ENCODE measurements around the gene CNNM3. TPM values are rescaled to one million over a fixed set of nuclear protein-coding genes. Genes with fewer than 3 reads are reported as not detected.

The CNNM3 gene
- total RNA-seq, 1 donor from 2014 or later = 32.6 TPM

DNA sequence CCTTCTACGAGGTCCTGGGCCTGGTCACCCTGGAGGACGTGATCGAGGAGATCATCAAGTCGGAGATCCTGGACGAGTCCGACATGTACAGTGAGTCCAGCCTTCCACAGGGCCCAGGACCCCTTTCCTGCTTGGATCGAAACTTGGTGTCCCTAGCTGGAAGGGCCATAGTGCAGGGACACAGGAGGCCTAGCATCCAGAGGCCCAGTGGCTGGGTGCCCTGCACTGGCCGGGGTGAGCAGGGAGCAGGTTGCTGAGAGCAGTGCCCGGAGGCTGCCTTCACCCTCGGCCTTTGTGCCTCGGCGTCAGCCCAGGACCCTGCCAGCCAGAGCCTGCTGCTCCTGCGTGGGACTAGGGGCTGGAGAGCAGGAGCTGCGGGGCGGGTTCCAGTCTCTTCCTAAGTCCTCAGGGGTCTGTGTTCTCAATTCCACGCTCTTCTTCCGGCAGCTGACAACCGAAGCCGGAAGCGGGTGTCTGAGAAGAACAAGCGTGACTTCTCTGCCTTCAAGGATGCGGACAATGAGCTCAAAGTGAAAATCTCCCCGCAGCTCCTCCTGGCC lies 18.9 kb upstream of the CNNM3 start:
- Mint-ChIP-seq H3K36me3 (ENCODE audit: low read depth) (no peaks in the 10 kb centered on the region), H3K4me3 (no peak overlapping the region), H3K27me3 (ENCODE audit: low read depth) (no peaks in the 10 kb centered on the region), H3K9me3 (no peaks in the 10 kb centered on the region), H3K27ac (ENCODE audit: unreplicated experiment) (peak overlapping the region; percentile 43), H3K4me1 (peaks cover 23% of the 10 kb centered on the region)
- no peak for DNase-seq (ENCODE audit: low read depth, low spot score)
- TF ChIP-seq, protein P1, sequence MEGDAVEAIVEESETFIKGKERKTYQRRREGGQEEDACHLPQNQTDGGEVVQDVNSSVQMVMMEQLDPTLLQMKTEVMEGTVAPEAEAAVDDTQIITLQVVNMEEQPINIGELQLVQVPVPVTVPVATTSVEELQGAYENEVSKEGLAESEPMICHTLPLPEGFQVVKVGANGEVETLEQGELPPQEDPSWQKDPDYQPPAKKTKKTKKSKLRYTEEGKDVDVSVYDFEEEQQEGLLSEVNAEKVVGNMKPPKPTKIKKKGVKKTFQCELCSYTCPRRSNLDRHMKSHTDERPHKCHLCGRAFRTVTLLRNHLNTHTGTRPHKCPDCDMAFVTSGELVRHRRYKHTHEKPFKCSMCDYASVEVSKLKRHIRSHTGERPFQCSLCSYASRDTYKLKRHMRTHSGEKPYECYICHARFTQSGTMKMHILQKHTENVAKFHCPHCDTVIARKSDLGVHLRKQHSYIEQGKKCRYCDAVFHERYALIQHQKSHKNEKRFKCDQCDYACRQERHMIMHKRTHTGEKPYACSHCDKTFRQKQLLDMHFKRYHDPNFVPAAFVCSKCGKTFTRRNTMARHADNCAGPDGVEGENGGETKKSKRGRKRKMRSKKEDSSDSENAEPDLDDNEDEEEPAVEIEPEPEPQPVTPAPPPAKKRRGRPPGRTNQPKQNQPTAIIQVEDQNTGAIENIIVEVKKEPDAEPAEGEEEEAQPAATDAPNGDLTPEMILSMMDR (conservative IDR thresholded peaks at IDR 0.05) = no peak

DNA sequence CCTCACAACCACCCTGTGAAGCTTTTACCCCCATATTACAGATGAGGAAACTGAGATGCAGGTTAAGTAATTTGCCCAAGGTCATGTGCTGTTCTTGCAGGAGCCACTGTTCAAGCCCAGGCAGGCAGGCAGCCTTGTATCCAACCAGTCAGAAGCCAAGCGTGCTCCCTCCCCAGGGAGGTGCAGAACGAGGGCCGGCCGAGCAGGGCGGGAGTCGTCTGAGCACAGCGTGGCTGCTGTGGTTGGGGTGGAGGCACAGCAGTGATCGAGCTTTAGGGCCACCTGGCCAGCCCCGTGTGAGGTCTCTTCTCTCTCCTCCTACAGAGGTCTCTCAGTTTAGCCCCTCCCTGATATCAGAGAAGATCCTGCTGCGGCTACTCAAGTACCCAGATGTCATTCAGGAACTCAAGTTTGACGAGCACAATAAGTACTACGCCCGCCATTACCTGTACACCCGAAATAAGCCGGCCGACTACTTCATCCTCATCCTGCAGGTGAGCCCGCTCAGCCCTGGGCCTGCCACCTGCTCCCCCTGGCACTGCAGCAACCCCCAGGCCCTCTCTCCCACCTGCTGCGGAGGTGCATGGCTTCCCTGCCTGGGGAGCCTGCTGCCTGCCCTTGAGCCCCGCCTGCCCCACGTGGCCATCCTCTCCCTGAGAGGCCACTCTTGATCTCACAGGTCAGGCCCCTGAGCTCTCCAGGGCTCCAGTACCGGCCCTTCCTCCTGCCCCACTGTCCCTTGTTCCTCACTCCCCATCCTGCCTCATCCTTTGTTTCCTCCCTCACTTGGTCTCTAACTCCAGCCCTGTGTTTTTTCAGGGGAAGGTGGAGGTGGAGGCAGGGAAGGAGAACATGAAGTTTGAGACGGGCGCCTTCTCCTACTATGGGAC lies 17.1 kb upstream of the CNNM3 start:
- no peaks in the 10 kb centered on the region for H3K9me3 Mint-ChIP-seq
- H3K4me3 Mint-ChIP-seq = no peak overlapping the region
- no peak overlapping the region for H3K27ac Mint-ChIP-seq (ENCODE audit: unreplicated experiment)
- peaks cover 10% of the 10 kb centered on the region for H3K4me1 Mint-ChIP-seq
- no peak for DNase-seq (ENCODE audit: low read depth, low spot score)
- no peaks in the 10 kb centered on the region for H3K27me3 Mint-ChIP-seq (ENCODE audit: low read depth)
- TF ChIP-seq, protein P1 (conservative IDR thresholded peaks at IDR 0.05) = no peak
- no peaks in the 10 kb centered on the region for H3K36me3 Mint-ChIP-seq (ENCODE audit: low read depth)

- Mint-ChIP-seq H3K27me3 (ENCODE audit: low read depth) (no peaks in the 10 kb centered on the region), H3K36me3 (ENCODE audit: low read depth) (no peaks in the 10 kb centered on the region), H3K4me1 (peaks cover 4% of the 10 kb centered on the region), H3K27ac (ENCODE audit: unreplicated experiment) (no peak overlapping the region), H3K9me3 (no peaks in the 10 kb centered on the region), H3K4me3 (no peak overlapping the region)
- TF ChIP-seq, protein P1 (conservative IDR thresholded peaks at IDR 0.05) = no peak
- no peak for DNase-seq (ENCODE audit: low read depth, low spot score)
Measured at GRCh38 chr2:96799623-96799935, 16.5 kb upstream of the CNNM3 start.

DNA sequence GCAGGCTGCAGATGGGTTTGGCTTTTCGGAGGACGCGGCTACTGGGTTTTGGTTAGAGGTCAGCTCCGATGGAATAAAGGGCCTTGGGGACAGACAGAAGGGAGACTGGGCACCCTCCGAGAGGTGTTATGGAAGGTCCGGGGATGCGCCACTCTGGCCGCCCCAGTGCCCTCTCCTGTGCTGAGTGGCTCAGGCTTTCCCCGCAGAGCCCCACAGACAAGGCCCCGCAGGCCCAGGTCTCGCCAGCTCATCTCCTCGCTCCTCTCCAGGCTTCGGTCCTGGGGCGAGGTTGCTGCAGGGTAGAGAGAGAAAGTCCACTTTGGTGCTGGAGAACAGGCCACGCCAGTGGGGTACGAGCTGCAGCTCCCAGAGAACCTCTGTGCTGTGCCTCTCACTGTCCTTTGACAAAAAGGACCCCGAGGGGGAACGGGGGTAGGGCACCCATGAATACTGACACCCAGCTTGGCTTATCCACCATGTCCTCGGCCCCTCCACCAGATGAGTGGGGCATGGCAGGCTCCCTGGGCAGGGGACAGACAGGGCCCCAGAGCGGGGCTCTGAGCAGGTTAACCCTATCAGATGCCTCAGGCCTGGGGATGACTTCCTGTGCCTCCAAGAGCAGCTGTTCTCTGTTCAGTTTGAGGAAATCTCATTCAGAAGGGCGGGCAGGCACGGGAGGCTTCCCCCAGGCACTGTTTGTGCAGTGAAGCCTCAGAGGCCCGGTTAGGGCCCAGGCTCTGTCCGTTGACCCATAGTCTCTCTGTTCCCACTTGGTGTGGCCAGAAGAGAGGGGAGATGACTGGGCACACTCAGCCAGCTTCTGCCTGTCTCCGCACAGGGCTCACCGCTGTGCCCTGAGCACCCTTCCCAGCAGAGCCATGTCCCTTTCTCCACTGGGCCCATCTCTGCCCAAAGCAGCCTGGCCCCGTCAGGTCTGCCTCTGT lies 15.7 kb upstream of the CNNM3 start:
- Mint-ChIP-seq H3K4me1 (peaks cover 4% of the 10 kb centered on the region), H3K36me3 (ENCODE audit: low read depth) (no peaks in the 10 kb centered on the region), H3K4me3 (no peak overlapping the region), H3K27ac (ENCODE audit: unreplicated experiment) (no peak overlapping the region), H3K9me3 (no peaks in the 10 kb centered on the region), H3K27me3 (ENCODE audit: low read depth) (no peaks in the 10 kb centered on the region)
- TF ChIP-seq, protein P1 (conservative IDR thresholded peaks at IDR 0.05) = no peak
- peak; percentile 24 for DNase-seq (ENCODE audit: low read depth, low spot score)

GRCh38 chr2:96801005-96801785 lies 14.9 kb upstream of the CNNM3 start:
- Mint-ChIP-seq H3K27ac (ENCODE audit: unreplicated experiment) (no peak overlapping the region), H3K9me3 (no peaks in the 10 kb centered on the region), H3K4me1 (peaks cover 5% of the 10 kb centered on the region)

More at GRCh38 chr2:96801005-96801785, 14.9 kb upstream of the CNNM3 start:
- H3K36me3 Mint-ChIP-seq (ENCODE audit: low read depth) = peaks cover under 1% of the 10 kb centered on the region
- peak; percentile 57 for DNase-seq (ENCODE audit: low read depth, low spot score)
- H3K27me3 Mint-ChIP-seq (ENCODE audit: low read depth) = no peaks in the 10 kb centered on the region
- TF ChIP-seq, protein P1 (conservative IDR thresholded peaks at IDR 0.05) = peak; percentile 86
- H3K4me3 Mint-ChIP-seq = no peak overlapping the region

All from neural crest cell (in vitro differentiated cells).